ENCODE measurements around the gene IQGAP1. TPM values are rescaled to one million over a fixed set of nuclear protein-coding genes. Genes with fewer than 3 reads are reported as not detected.
"Not testable (repeated sequence)": the region's sequence is repeated elsewhere in the genome, so short reads cannot be mapped to it uniquely, and the experiment has no call there.

IQGAP1 gene
- total and polyA plus RNA-seq, 2 experiments from 2014 or later = 65.8 to 125 TPM

DNA sequence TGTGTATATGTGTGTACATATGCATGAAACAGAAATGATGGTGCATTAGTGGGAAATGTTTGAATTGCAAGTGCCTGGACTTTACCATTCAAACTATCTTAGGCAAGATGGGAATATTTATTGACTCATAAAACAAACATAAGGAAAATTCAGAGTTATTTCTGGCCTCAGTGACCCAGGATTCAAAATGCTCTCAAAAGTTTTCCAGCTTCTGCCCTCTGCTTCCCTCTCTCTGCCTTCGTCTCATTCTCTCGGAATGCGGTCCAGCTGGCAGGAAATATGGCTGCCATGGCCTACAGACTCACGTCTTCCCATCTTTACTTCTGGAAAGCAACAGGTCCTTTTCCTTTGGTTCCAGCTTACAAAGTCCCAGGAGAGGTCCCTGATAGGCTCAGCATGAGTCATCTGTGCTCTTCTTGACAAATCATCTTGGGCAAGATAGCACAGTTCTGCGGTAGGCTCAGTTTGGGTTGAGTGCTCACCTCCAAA lies 44.7 kb upstream of the IQGAP1 start:
- no peaks in the 10 kb centered on the region for H3K79me2 ChIP-seq
- no peaks in the 10 kb centered on the region for H4K20me1 ChIP-seq (ENCODE audit: insufficient read depth, poor library complexity, severe bottlenecking)
- TF ChIP-seq EZH2 (IDR thresholded peaks at IDR 0.05; ENCODE audit: borderline replicate concordance) = no peak
- no peak for TF ChIP-seq EZH2phosphoT487 (IDR thresholded peaks at IDR 0.05; ENCODE audit: low read depth, severe bottlenecking, unreplicated experiment)
- TF ChIP-seq, protein P1, sequence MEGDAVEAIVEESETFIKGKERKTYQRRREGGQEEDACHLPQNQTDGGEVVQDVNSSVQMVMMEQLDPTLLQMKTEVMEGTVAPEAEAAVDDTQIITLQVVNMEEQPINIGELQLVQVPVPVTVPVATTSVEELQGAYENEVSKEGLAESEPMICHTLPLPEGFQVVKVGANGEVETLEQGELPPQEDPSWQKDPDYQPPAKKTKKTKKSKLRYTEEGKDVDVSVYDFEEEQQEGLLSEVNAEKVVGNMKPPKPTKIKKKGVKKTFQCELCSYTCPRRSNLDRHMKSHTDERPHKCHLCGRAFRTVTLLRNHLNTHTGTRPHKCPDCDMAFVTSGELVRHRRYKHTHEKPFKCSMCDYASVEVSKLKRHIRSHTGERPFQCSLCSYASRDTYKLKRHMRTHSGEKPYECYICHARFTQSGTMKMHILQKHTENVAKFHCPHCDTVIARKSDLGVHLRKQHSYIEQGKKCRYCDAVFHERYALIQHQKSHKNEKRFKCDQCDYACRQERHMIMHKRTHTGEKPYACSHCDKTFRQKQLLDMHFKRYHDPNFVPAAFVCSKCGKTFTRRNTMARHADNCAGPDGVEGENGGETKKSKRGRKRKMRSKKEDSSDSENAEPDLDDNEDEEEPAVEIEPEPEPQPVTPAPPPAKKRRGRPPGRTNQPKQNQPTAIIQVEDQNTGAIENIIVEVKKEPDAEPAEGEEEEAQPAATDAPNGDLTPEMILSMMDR (IDR thresholded peaks at IDR 0.05; ENCODE audit: poor library complexity) = no peak
- no peaks in the 10 kb centered on the region for H3K36me3 ChIP-seq (replicated peaks; ENCODE audit: insufficient read depth, low read depth)
- H2AFZ ChIP-seq = no peak overlapping the region
- WGBS (ENCODE audit: low lambda C conversion rate, missing lambda C conversion rate) = 85% methylated on average over 5 of the region's 5 CpGs
- H3K4me2 ChIP-seq = no peak overlapping the region
- DNase-seq (ENCODE audit: low spot score) = no peak
- H3K4me3 ChIP-seq = no peak overlapping the region
- H3K4me1 ChIP-seq (ENCODE audit: insufficient read depth) = no peaks in the 10 kb centered on the region
- H3K9me2 ChIP-seq (replicated peaks; ENCODE audit: insufficient read depth) = no peaks in the 10 kb centered on the region
- no peaks in the 10 kb centered on the region for H3K27me3 ChIP-seq
- no peaks in the 10 kb centered on the region for H3K9me3 ChIP-seq (ENCODE audit: low read depth)
- H3K27ac ChIP-seq = no peak overlapping the region

DNA sequence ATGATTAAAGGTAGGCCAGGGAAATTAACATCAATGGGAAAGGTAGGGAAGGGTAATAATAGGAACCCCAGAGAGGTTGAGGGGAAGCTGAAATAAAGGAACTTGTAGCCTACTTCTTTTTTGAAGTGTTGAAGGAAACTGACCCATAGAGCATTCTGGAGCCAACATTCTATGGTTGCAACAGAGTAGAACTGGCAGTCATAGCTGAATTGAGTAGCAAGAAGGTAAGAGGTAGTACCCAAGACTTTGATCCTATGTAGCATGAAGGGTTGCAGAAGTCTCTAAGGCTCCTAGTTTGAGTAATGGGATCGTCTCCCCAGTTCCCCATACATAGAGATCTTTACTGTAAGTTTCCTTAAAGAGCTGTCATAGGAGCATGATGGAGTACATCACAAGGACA lies 43.4 kb upstream of the IQGAP1 start:
- Histone ChIP-seq H3K36me3 (replicated peaks; ENCODE audit: insufficient read depth, low read depth) (no peaks in the 10 kb centered on the region), H3K9me3 (ENCODE audit: low read depth) (no peaks in the 10 kb centered on the region), H4K20me1 (ENCODE audit: insufficient read depth, poor library complexity, severe bottlenecking) (no peaks in the 10 kb centered on the region), H3K9me2 (replicated peaks; ENCODE audit: insufficient read depth) (no peaks in the 10 kb centered on the region), H3K4me2 (no peak overlapping the region), H3K79me2 (no peaks in the 10 kb centered on the region), H2AFZ (no peak overlapping the region), H3K27me3 (no peaks in the 10 kb centered on the region), H3K27ac (no peak overlapping the region), H3K4me1 (ENCODE audit: insufficient read depth) (no peaks in the 10 kb centered on the region), H3K4me3 (no peak overlapping the region)
- no peak for DNase-seq (ENCODE audit: low spot score)
- TF ChIP-seq, protein P1 (IDR thresholded peaks at IDR 0.05; ENCODE audit: poor library complexity) = no peak
- TF ChIP-seq EZH2phosphoT487 (IDR thresholded peaks at IDR 0.05; ENCODE audit: low read depth, severe bottlenecking, unreplicated experiment) (no peak), EZH2 (IDR thresholded peaks at IDR 0.05; ENCODE audit: borderline replicate concordance) (no peak)
- 95% methylated on average over 1 of the region's 1 CpG for WGBS (ENCODE audit: low lambda C conversion rate, missing lambda C conversion rate)

DNA sequence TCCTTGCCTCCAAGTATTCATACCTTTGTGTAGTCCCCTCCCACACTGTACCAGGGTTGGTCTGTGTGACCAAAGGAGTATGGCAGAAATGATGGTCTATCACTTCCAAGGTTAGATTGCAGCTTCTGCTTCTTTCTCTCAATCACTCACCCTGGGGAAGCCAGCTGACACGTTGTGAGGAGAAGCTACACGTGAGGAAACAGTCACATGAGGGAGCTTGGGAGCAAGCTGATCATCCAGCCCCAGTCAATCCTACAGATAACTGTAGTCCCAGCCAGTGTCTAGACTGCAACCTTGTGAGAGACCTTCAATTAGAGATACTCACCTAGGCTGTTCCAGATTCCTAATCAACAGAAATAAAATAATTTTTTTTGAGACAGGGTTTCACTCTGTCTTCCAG lies 42.2 kb upstream of the IQGAP1 start:
- 24% methylated on average over 2 of the region's 2 CpGs for WGBS (ENCODE audit: low lambda C conversion rate, missing lambda C conversion rate)

DNA sequence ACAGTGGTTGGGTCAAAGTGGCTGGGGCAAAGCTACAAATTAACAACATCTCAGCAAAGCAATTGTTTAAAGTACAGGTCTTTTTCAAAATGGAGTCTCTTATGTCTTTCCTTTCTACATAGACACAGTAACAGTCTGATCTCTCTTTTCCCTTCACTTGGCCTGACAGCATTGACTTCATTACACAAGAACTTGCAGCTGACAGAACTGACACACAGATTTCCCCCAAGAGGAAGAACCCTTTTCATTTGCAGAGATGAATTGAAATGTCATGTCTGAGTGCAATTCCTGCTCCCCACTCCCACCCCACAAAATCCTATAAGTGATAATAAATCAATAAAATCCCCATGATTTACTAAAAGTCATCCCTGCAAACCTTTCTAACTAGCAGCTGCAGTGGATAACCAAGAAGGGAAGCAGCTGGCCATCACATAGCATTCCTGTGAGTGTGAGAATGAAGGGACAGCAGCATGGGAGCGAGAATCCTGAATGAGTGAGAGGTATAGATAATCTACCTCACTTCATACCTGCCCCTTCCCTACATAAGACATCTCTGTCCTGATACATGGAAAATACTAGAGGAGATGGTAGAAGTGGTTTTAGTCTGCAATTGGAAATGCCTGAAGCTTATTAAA lies 40.5 kb upstream of the IQGAP1 start:
- not testable (repeated sequence) for H3K27me3 ChIP-seq; DNase-seq (ENCODE audit: low spot score); H3K4me1 ChIP-seq (ENCODE audit: insufficient read depth); H3K36me3 ChIP-seq (replicated peaks; ENCODE audit: insufficient read depth, low read depth); H3K9me3 ChIP-seq (ENCODE audit: low read depth); H2AFZ ChIP-seq; H4K20me1 ChIP-seq (ENCODE audit: insufficient read depth, poor library complexity, severe bottlenecking); H3K27ac ChIP-seq; H3K79me2 ChIP-seq; H3K9me2 ChIP-seq (replicated peaks; ENCODE audit: insufficient read depth); H3K4me2 ChIP-seq; H3K4me3 ChIP-seq
- 90% methylated on average over 1 of the region's 1 CpG for WGBS (ENCODE audit: low lambda C conversion rate, missing lambda C conversion rate)

More for the DNA sequence above, 42.2 kb upstream of the IQGAP1 start:
- TF ChIP-seq EZH2phosphoT487 (IDR thresholded peaks at IDR 0.05; ENCODE audit: low read depth, severe bottlenecking, unreplicated experiment) = no peak
- TF ChIP-seq, protein P1 (IDR thresholded peaks at IDR 0.05; ENCODE audit: poor library complexity) = no peak
- no peak for TF ChIP-seq EZH2 (IDR thresholded peaks at IDR 0.05; ENCODE audit: borderline replicate concordance)
- no peaks in the 10 kb centered on the region for H4K20me1 ChIP-seq (ENCODE audit: insufficient read depth, poor library complexity, severe bottlenecking)
- DNase-seq (ENCODE audit: low spot score) = no peak
- no peak overlapping the region for H3K4me3 ChIP-seq
- H3K9me3 ChIP-seq (ENCODE audit: low read depth) = no peaks in the 10 kb centered on the region
- H3K27me3 ChIP-seq = no peaks in the 10 kb centered on the region
- H3K27ac ChIP-seq = no peak overlapping the region
- no peaks in the 10 kb centered on the region for H3K9me2 ChIP-seq (replicated peaks; ENCODE audit: insufficient read depth)
- no peak overlapping the region for H2AFZ ChIP-seq
- H3K4me1 ChIP-seq (ENCODE audit: insufficient read depth) = no peaks in the 10 kb centered on the region
- H3K79me2 ChIP-seq = no peaks in the 10 kb centered on the region
- H3K36me3 ChIP-seq (replicated peaks; ENCODE audit: insufficient read depth, low read depth) = no peaks in the 10 kb centered on the region
- no peak overlapping the region for H3K4me2 ChIP-seq

All from hepatocyte (in vitro differentiated cells).